CD4-positive, alpha-beta T cell treated with Interleukin-17A for 1 hour (primary cell): ENCODE measurements around the gene MRPL16.
A peak's percentile ranks its signal among the peaks of the same experiment; 100 is the strongest.
"Not testable (repeated sequence)": the region's sequence is repeated elsewhere in the genome, so short reads cannot be mapped to it uniquely, and the experiment has no call there.

Experiments used
- DNase-seq: peaks from one replicate; pipeline ENCODE4 v3.0.0-alpha.2; 2020

The MRPL16 gene

DNA sequence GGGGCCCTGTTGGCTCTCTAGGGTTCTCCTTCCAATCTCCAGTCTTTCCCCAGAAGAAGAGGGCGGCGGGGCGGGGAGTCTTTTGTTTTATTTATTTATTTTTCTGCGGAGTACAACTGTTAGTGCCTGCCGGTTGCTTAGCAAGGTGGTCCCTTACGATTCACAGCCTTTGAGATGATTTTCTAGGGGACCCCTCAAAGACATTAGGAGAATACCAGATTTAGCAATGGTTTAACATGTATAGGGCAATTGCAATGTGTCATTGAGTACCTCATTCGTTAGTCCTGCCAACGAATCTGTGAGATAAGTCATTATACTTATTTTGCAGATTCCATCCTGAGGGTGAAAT, 307 bp upstream of the MRPL16 start:
- DNase-seq, result no peak

GRCh38 chr11:59807047-59807610, 3.4 kb downstream of the MRPL16 start:
- no peak for DNase-seq

GRCh38 chr11:59804061-59804460, 6.5 kb downstream of the MRPL16 start:
- DNase-seq, result no peak

GRCh38 chr11:59802639-59803176, 7.9 kb downstream of the MRPL16 start:
- peak; percentile 75 for DNase-seq

- DNase-seq, result no peak
Observed at GRCh38 chr11:59801981-59802638, 8.5 kb downstream of the MRPL16 start.

- no peak for DNase-seq
Observed at GRCh38 chr11:59801160-59801706, 9.3 kb downstream of the MRPL16 start.

GRCh38 chr11:59800390-59801025, 10.1 kb downstream of the MRPL16 start:
- no peak for DNase-seq

- no peak for DNase-seq
Observed at GRCh38 chr11:59794417-59794816, 16.2 kb downstream of the MRPL16 start.

- no peak for DNase-seq
Observed at GRCh38 chr11:59792507-59792906, 18.1 kb downstream of the MRPL16 start.

DNA sequence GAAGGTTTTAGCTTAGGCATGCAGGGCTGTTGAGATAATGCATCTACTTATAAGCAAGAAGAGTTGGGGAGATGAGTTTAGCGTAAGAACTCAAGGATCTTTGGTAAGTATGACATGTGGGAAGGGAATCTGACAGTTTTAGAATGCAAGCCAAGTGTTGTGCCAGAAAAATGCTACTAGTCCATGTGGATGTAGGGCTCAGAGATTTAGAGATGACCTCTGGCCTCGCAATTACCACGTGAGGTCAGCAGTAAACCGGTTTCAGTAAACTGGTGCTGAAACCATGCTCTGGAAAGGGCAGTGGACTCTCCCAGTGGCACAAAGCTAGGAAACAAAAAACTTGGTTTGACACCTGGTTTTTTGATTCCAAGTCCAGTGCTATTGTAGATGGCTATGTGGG, 18.9 kb downstream of the MRPL16 start:
- DNase-seq, result no peak

DNA sequence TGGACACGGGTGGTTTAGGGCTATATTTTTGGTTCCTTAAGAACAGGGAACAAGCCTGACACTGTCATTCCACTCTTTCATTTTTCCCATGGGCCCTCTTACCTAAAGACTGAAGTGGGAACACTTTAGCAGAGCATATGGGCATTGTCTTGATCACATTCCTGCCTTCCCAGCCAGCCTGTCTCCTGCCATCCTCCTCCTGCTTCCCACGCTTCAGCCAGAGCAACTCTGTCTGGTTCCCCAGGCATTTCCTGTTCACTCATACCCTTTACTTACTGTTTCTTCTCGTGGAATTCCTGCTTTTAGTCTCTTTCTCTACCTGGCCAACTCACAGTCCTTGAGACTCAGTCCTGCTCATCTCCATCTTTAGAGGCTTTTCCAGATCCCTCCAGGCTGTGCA, 22.8 kb downstream of the MRPL16 start:
- no peak for DNase-seq

DNA sequence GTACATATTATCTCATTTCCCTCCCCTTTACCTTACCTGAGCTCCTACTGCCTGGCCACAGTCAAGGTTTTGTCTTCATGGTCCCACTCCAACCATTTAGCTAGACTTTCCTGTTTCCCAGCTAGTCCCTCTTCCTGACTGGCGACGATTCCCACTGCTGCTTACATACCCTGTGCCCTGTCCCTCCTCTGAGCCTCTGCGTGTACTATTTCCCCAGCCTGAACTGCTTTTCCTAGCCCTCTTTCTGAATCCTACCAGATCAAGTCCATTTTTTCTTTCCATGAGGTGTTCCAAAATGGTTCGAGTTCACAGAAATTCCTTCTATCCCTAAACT, 23.4 kb downstream of the MRPL16 start:
- DNase-seq, result no peak

- no peak for DNase-seq
Observed at GRCh38 chr11:59785818-59786217, 24.8 kb downstream of the MRPL16 start.

DNA sequence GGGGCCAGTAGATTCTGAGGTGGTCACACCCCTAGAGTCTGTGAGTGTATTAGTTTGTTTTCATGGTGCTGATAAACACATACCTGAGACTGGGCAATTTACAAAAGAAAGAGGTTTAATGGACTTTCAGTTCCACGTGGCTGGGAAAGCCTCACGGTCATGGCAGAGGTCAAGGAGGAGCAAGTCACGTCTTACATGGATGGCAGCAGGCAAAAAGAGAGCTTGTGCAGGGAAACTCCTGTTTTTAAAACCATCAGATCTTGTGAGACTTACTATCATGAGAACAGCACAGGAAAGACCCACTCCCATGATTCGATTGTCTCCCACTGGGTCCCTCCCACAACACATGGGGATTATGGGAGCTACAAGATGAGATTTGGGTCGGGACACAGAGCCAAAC, 26.1 kb downstream of the MRPL16 start:
- DNase-seq, result not testable (repeated sequence)

- DNase-seq, result no peak
Observed at GRCh38 chr11:59783632-59784090, 26.9 kb downstream of the MRPL16 start.

- DNase-seq, result no peak
Observed at GRCh38 chr11:59782080-59782479, 28.5 kb downstream of the MRPL16 start.

DNA sequence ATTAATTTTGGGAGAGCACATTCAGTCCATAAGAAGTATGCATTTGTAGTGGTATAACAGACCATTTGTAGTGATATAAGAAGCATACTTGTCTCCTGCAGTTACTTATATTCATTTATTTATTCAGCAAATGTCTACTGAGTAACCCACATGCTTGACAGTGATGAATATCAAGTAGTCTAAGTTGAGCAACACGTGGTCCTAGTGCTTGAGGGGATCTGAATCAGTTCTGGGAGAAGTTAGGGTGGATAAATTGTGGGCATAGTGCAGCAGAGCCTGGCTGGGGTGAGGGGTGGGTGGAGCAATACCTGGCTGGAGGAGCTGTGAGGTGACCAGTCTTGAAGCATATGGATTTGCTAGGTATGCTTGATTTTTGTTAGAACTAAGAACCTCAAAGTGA, 31.1 kb downstream of the MRPL16 start:
- DNase-seq, result no peak

DNA sequence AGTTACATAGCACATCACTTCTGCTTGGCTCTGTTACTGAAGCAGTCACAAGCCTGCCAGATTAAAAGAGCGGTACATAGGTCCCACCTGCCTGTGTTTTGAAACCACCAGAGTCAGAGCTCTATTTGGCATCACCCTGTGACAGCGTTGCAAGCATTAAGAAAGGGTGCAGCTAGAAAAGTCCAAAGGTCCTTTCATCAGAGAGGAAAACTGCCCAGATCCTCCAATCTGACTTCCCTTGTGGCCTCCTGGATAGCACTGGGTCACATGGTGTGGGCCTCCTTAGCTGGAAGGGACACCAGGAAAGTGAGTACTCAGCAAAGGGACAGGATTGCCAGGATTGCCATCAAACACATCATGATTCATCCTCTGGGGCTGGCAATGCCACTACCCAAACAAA, 32.5 kb downstream of the MRPL16 start:
- no peak for DNase-seq

- no peak for DNase-seq
Observed at GRCh38 chr11:59777104-59777503, 33.5 kb downstream of the MRPL16 start.

DNA sequence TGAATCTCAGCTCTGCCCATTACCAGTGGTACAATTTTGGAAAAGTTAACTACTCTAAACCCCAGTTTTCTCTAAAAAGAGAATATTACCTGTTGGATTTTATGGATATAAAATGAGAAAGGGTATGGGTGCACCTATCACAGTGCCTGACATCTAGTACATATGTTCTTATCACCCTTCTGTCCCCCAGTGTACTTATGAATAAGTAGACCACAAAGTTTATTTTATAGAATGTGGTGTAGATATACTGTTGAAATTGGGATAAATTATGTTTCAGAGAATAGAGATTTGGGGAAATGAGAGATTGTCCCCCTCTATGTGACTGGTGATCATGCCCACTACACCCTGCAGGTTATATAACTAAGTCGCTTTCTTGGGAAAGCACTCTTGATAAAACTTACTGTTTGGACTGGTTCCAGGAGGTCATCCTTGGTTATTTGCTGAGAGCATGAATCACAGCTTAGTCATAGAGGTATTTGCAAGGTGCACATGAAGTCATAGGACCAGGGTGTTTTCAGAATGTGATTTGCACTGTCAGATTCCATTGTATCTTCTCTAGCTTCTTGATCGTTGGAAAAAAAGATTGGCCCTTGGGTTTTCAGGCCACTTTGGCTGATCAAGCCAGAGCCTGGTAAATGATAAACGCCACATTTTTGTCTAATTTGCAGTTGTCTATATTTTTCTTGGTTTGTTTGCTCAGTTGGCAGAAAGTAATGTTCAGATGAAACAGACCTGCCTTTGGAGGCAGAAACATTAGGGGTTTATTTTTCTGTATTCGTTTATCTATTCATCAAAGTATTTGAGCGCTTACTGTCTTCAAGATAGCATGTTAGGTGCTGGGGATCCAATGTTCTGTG, 34.1 kb downstream of the MRPL16 start:
- DNase-seq, result no peak

DNA sequence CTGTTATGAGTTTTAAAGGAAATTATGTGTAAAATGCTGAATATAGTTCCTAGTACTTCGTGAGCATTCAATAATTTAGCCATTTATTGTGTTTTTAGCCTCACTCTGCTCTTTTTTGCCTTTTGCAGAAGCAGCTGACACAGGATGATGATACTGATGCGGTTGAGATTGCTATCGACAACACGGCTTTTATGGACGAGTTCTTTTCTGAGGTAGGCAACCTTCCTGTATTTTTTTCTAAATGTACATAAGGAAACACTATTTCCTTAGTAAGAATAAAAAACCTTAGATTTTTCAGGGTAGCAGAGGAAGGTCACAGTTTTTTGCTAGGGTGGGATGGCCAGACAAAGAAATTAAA, 37.5 kb downstream of the MRPL16 start:
- no peak for DNase-seq

GRCh38 chr11:59771605-59772004, 39.0 kb downstream of the MRPL16 start:
- DNase-seq, result no peak

DNA sequence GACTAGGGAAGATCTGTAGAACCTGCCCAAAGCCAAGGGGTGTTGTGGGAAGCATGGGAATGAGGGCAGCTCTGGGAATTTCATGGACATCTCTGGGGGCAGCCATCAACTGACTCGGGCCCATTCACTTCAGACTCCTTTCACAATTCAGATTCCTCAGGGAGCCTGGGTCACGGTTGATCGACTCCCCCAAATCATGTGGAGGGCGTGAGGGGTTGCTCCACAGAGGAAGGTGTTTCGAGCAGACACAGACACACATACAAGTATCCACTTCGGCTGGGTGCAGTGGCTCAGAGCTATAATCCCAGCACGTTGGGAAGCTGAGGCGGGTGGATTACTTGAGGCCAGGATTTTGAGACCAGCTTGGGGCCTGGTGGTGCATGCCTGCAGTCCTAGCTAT, 39.7 kb downstream of the MRPL16 start:
- no peak for DNase-seq
